DOHH2 (cell line): Measurements from ENCODE around the gene IGDCC3.

ENCODE experiments used
- H3F3A ChIP-seq: fragments of 200-600 bp; sonication (generic), shearing (Covaris generic); 2 replicates; pipeline ENCODE4 v1.6.0; 2016; ENCODE audit warnings: antibody characterized with exemption, mild to moderate bottlenecking; ENCODE audit not compliant: control insufficient read depth, insufficient read depth
- H3K27ac ChIP-seq: fragments of 200-600 bp; sonication (generic); 2 replicates; pipeline ENCODE4 v1.5.1; 2014; ENCODE audit warnings: low read depth, mild to moderate bottlenecking, low read length, moderate library complexity
- H3K27me3 ChIP-seq: fragments of 200-600 bp; sonication (generic); 2 replicates; pipeline ENCODE4 v1.6.1; 2014; ENCODE audit warnings: mild to moderate bottlenecking, low read length, mixed read lengths; ENCODE audit not compliant: control insufficient read depth
- H3K36me3 ChIP-seq: fragments of 200-600 bp; sonication (generic); 2 replicates; pipeline ENCODE4 v1.6.1; 2014; ENCODE audit warnings: mild to moderate bottlenecking, low read length, moderate library complexity, mixed read lengths; ENCODE audit not compliant: control insufficient read depth
- H3K4me1 ChIP-seq: fragments of 200-600 bp; sonication (generic); 2 replicates; pipeline ENCODE4 v1.6.1; 2014; ENCODE audit warnings: mild to moderate bottlenecking, low read length, mixed read lengths; ENCODE audit not compliant: control insufficient read depth
- H3K4me2 ChIP-seq: fragments of 200-600 bp; sonication (generic); 2 replicates; pipeline ENCODE4 v1.6.0; 2014; ENCODE audit warnings: mild to moderate bottlenecking, low read length, moderate library complexity
- H3K4me3 ChIP-seq: fragments of 200-600 bp; sonication (generic); 2 replicates; pipeline ENCODE4 v1.5.1; 2014; ENCODE audit warnings: mild to moderate bottlenecking, low read length, mixed read lengths
- H3K79me2 ChIP-seq: fragments of 200-600 bp; sonication (generic); 2 replicates; pipeline ENCODE4 v1.6.1; 2014; ENCODE audit warnings: mild to moderate bottlenecking, low read length, mixed read lengths; ENCODE audit not compliant: control insufficient read depth
- H3K9me2 ChIP-seq: fragments of 200-600 bp; sonication (generic); replicated peaks from 2 replicates; pipeline ENCODE4 v1.6.1; 2014; ENCODE audit warnings: mild to moderate bottlenecking, low read length, mixed read lengths; ENCODE audit not compliant: control insufficient read depth
- H3K9me3 ChIP-seq: fragments of 200-600 bp; sonication (generic); 2 replicates; pipeline ENCODE4 v1.6.1; 2014; ENCODE audit warnings: antibody characterized with exemption, low read length, mixed read lengths; ENCODE audit not compliant: control insufficient read depth, insufficient read depth
- H4K20me1 ChIP-seq: fragments of 200-600 bp; sonication (generic); 2 replicates; pipeline ENCODE4 v1.6.0; 2014; ENCODE audit warnings: low read depth, mild to moderate bottlenecking, antibody characterized with exemption, low read length, moderate library complexity; ENCODE audit not compliant: control insufficient read depth, insufficient read depth
- EZH2phosphoT487 ChIP-seq: fragments of 200-600 bp; sonication (generic); IDR thresholded peaks from 2 replicates; pipeline ENCODE4 v1.6.1; 2017; ENCODE audit warnings: borderline replicate concordance, mild to moderate bottlenecking, antibody characterized with exemption, low read length, moderate library complexity, mixed read lengths
- TF ChIP-seq, protein P1 (sequence below): fragments of 200-600 bp; sonication (generic); IDR thresholded peaks from one replicate; pipeline ENCODE4 v1.5.1; 2014; ENCODE audit warnings: antibody characterized with exemption, mild to moderate bottlenecking, low read depth, low read length; ENCODE audit not compliant: poor library complexity, severe bottlenecking

IGDCC3 gene

DNA sequence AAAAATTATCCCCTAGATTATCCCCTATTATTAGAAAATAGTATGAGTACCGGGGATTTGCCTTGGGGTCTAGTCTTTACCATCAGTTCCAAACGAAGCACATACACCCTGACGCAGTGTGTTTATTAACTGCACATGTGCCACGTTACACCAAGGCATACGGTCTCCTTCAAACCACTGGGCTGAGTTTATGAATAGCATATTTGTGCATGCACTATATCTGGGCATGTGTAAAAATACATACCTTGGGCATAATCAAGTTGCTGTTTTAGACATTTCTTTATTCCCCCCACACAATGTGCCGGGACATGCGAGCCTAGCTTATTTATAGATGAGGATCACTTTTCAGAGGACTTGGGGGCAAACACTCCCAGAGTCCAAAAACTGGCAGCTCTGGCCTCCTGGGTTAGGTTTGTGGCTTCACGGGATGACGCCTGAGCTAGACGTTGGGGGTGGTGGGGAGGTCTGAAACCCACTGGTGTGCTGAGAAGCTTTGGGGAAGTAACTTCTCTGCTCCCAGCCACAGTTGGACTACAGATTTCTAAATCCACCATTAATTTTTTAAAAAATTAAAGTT lies 28.7 kb upstream of the IGDCC3 start:
- H3K9me2 ChIP-seq: no peaks in the 10 kb centered on the region
- H3F3A ChIP-seq: 0 out of 2 replicates have a peak, but pooled peaks cover 1% of the 10 kb centered on the region
- no peaks in the 10 kb centered on the region for H3K79me2 ChIP-seq
- no peak overlapping the region for H3K27ac ChIP-seq
- H3K4me3 ChIP-seq: no peak overlapping the region
- H3K36me3 ChIP-seq: no peaks in the 10 kb centered on the region
- TF ChIP-seq EZH2phosphoT487: no peak
- TF ChIP-seq, protein P1, sequence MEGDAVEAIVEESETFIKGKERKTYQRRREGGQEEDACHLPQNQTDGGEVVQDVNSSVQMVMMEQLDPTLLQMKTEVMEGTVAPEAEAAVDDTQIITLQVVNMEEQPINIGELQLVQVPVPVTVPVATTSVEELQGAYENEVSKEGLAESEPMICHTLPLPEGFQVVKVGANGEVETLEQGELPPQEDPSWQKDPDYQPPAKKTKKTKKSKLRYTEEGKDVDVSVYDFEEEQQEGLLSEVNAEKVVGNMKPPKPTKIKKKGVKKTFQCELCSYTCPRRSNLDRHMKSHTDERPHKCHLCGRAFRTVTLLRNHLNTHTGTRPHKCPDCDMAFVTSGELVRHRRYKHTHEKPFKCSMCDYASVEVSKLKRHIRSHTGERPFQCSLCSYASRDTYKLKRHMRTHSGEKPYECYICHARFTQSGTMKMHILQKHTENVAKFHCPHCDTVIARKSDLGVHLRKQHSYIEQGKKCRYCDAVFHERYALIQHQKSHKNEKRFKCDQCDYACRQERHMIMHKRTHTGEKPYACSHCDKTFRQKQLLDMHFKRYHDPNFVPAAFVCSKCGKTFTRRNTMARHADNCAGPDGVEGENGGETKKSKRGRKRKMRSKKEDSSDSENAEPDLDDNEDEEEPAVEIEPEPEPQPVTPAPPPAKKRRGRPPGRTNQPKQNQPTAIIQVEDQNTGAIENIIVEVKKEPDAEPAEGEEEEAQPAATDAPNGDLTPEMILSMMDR: no peak
- peaks cover 16% of the 10 kb centered on the region for H3K27me3 ChIP-seq
- no peaks in the 10 kb centered on the region for H3K9me3 ChIP-seq
- peaks cover 33% of the 10 kb centered on the region for H3K4me1 ChIP-seq
- H3K4me2 ChIP-seq: no peak overlapping the region
- H4K20me1 ChIP-seq: no peaks in the 10 kb centered on the region; the same call in 1 of the 2 replicates

DNA sequence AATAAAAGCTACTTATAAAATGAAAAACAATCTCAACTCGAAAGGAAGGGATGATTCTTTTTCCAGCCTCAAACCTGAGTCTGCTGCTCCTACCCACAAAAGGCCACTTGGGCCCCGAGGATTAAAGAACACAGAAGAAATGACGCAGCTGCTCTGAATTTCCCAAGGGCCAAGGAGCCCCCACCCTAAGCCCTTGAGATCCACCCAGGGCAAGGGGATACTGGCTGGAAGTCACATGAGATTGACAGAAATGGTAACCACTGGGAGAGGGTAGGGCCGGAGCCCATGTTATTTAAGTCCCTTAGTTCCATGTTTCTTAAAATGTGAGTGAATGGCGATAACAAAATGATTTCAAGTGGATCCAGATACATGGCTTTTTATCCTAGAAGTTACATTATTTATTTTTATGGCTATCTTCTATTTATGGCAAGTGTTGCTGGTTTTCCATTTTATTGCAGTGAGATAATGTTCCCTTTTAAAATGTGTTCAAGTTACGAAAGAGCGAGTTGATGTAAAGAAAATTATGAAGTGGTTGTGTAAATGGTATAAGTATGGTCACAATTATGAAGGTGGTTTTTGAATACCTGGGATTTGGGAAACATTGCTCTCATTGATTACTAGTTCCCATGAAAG lies 28.1 kb upstream of the IGDCC3 start:
- Histone ChIP-seq H3K27ac (no peak overlapping the region), H3K9me3 (no peaks in the 10 kb centered on the region), H3F3A (no peaks in the 10 kb centered on the region), H3K79me2 (no peaks in the 10 kb centered on the region), H3K4me3 (no peak overlapping the region), H3K36me3 (no peaks in the 10 kb centered on the region), H4K20me1 (peaks cover 3% of the 10 kb centered on the region; the same call in 1 of the 2 replicates), H3K27me3 (peaks cover 15% of the 10 kb centered on the region), H3K4me1 (peaks cover 35% of the 10 kb centered on the region), H3K4me2 (no peak overlapping the region), H3K9me2 (no peaks in the 10 kb centered on the region)
- TF ChIP-seq EZH2phosphoT487: no peak
- TF ChIP-seq, protein P1: no peak

DNA sequence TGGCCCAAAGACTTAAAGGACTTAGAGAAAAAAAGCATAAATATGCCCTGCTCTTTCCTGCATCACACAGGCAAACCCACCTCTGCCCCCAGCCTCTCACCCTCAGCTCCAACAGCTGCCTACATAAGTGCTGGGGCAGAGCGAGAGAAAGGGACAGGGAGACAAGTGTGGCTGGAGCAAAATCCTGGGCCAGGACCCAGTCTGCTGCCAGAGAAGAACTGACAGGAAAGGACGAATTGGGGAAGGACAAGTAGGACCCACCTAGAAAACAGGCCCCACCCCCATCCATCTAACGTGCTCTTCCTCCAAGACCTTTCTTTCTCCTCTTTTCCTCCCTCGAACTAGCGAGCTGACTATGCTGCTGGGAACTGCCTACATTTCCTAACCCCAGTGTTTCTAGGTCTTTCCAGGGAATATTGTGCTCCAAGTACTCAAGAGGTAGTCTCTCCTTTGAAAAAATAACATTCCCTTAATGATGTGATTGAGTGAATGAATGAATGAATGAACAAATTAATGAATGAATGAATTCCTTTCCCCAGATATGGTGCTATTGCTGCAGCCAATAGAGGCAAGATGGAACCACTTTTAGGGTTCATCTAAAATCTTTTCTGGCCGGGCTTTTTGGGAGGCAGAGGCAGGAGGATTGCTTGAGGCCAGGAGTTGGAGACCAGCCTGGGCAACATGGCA lies 26.5 kb upstream of the IGDCC3 start:
- Histone ChIP-seq H3K9me2 (no peaks in the 10 kb centered on the region), H3K36me3 (no peaks in the 10 kb centered on the region), H3K4me3 (no peak overlapping the region), H3K27ac (no peak overlapping the region), H3K79me2 (no peaks in the 10 kb centered on the region), H3F3A (no peaks in the 10 kb centered on the region), H4K20me1 (peaks cover 3% of the 10 kb centered on the region; the same call in 1 of the 2 replicates), H3K4me2 (no peak overlapping the region), H3K4me1 (peaks cover 25% of the 10 kb centered on the region), H3K27me3 (peaks cover 11% of the 10 kb centered on the region), H3K9me3 (no peaks in the 10 kb centered on the region)
- TF ChIP-seq EZH2phosphoT487: no peak
- TF ChIP-seq, protein P1: no peak
